Measurements from ENCODE around the gene ERFE.

DNA sequence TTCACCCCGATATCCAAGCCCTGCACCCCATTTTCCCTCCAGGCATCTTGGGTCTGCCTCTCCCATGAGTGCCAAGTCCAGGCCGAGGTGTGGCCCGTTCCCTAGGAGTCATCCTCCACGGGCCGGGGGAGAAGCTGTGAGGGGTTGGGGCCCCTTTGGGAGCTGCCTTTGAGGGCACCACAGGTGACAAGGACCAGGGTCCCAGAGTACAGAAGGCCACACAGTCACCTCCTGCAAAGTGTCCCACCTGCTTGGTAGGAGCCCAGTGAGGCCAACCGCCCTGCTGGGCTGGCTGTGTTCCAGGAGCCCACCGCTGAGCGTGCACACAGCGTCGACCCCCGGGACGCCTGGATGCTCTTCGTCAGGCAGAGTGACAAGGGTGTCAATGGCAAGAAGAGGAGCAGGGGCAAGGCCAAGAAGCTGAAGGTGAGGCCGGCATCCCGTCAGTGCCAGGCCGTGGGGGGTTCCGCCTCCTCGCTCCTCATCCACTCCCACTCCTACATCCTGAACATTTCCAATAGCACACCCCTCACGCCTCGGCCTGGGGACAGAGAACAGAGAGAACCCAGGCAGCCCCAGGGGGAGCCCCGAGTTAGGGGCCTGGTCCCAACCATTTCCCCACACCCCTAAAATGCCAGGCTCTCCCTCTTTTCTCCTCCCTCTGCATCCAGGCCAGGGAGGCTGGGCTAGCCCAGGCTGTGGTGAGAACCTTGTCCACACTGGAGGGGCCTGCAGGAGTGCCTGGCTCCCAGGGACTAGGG lies 2.7 kb downstream of the ERFE start:
- TF ChIP-seq, protein P1, sequence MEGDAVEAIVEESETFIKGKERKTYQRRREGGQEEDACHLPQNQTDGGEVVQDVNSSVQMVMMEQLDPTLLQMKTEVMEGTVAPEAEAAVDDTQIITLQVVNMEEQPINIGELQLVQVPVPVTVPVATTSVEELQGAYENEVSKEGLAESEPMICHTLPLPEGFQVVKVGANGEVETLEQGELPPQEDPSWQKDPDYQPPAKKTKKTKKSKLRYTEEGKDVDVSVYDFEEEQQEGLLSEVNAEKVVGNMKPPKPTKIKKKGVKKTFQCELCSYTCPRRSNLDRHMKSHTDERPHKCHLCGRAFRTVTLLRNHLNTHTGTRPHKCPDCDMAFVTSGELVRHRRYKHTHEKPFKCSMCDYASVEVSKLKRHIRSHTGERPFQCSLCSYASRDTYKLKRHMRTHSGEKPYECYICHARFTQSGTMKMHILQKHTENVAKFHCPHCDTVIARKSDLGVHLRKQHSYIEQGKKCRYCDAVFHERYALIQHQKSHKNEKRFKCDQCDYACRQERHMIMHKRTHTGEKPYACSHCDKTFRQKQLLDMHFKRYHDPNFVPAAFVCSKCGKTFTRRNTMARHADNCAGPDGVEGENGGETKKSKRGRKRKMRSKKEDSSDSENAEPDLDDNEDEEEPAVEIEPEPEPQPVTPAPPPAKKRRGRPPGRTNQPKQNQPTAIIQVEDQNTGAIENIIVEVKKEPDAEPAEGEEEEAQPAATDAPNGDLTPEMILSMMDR (IDR thresholded peaks at IDR 0.05): no peak
- TF ChIP-seq EZH2 (IDR thresholded peaks at IDR 0.05) (no peak), EZH2phosphoT487 (IDR thresholded peaks at IDR 0.05) (no peak)
